Right lobe of liver (tissue), 4 donors: ENCODE data around the gene PRRX2.

Source experiments
- POLR2A ChIP-seq: fragments of 450-650 bp; IDR thresholded peaks from one replicate; pipeline ENCODE4 v1.6.1; 2017; ENCODE audit warnings: antibody characterized with exemption, mild to moderate bottlenecking
- TF ChIP-seq, protein P1 (sequence below), 4 donors: fragments of 200-600 bp in 3 of 4; fragments of 450-650 bp in 1 of 4; IDR thresholded peaks; one replicate each; pipeline versions ENCODE4 v1.5.1 to v1.8.0; 2016 to 2022; ENCODE audit warnings: antibody characterized with exemption in 4 of 4, mild to moderate bottlenecking in 2 of 4
- donor health status: DM: no; HTN: no; CAD: no.
- donor health status: DM: no; HTN: no; CAD: no.
- donor health status: DM: no; HTN: yes; CAD: no.

DNA sequence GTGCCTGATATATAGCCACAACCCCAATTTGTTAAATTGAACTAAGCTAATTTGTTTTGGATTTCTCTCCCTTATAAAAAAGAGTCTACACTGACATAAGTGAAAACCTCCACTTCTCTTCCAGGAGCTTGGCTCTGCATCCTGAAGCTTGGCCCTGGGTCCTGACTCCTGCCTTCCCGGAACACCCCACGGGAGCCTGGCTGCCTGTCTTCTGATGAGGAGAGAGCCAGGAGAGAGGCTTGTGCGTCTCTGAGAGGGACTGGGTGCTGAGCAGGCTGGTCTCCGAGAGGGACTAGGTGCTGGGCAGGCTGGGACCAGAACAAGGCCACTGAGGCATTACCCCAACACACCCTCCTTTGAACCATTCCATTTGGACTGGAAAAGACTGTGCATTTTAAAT is 93.9 kb downstream of the PRRX2 start:
- TF ChIP-seq, protein P1, sequence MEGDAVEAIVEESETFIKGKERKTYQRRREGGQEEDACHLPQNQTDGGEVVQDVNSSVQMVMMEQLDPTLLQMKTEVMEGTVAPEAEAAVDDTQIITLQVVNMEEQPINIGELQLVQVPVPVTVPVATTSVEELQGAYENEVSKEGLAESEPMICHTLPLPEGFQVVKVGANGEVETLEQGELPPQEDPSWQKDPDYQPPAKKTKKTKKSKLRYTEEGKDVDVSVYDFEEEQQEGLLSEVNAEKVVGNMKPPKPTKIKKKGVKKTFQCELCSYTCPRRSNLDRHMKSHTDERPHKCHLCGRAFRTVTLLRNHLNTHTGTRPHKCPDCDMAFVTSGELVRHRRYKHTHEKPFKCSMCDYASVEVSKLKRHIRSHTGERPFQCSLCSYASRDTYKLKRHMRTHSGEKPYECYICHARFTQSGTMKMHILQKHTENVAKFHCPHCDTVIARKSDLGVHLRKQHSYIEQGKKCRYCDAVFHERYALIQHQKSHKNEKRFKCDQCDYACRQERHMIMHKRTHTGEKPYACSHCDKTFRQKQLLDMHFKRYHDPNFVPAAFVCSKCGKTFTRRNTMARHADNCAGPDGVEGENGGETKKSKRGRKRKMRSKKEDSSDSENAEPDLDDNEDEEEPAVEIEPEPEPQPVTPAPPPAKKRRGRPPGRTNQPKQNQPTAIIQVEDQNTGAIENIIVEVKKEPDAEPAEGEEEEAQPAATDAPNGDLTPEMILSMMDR (IDR thresholded peaks at IDR 0.05), result no peak
- no peak for TF ChIP-seq POLR2A
